Activated T-cell treated with anti-CD3 and anti-CD28 coated beads, Interleukin-2, amount 50 U/mL, for 24 hours (primary cell): ENCODE measurements around the gene CACNA2D4.

Source experiments
- DNase-seq: peaks from one replicate; pipeline ENCODE4 v3.0.0-alpha.2; 2020
- H3K27ac Mint-ChIP-seq: 2 replicates; pipeline ENCODE4 v1.8.0; 2020; ENCODE audit warnings: mild to moderate bottlenecking, mixed read lengths
- H3K27me3 Mint-ChIP-seq: 2 replicates; pipeline ENCODE4 v1.8.0; 2020; ENCODE audit warnings: mixed read lengths
- H3K36me3 Mint-ChIP-seq: 2 replicates; pipeline ENCODE4 v1.8.0; 2020; ENCODE audit warnings: low read depth, mixed read lengths
- H3K4me1 Mint-ChIP-seq: 2 replicates; pipeline ENCODE4 v1.8.0; 2020; ENCODE audit warnings: low read depth, mixed read lengths
- H3K4me3 Mint-ChIP-seq: 2 replicates; pipeline ENCODE4 v1.8.0; 2020; ENCODE audit warnings: mild to moderate bottlenecking, moderate library complexity, mixed read lengths
- H3K9me3 Mint-ChIP-seq: 2 replicates; pipeline ENCODE4 v1.8.0; 2020; ENCODE audit warnings: mixed read lengths

The CACNA2D4 gene

GRCh38 chr12:1937481-1938224, 19.2 kb upstream of the CACNA2D4 start:
- Mint-ChIP-seq H3K4me3 (no peak overlapping the region), H3K9me3 (no peaks in the 10 kb centered on the region), H3K4me1 (peaks cover 4% of the 10 kb centered on the region), H3K27ac (peak overlapping the region; percentile 62), H3K36me3 (peaks cover 42% of the 10 kb centered on the region), H3K27me3 (no peaks in the 10 kb centered on the region)
- DNase-seq: peak; percentile 14

GRCh38 chr12:1936406-1937320, 18.2 kb upstream of the CACNA2D4 start:
- no peak overlapping the region for H3K4me3 Mint-ChIP-seq
- H3K27me3 Mint-ChIP-seq: no peaks in the 10 kb centered on the region
- no peaks in the 10 kb centered on the region for H3K9me3 Mint-ChIP-seq
- peak; percentile 9 for DNase-seq
- H3K36me3 Mint-ChIP-seq: peaks cover 40% of the 10 kb centered on the region
- peaks cover 4% of the 10 kb centered on the region for H3K4me1 Mint-ChIP-seq
- H3K27ac Mint-ChIP-seq: peak overlapping the region; percentile 62

DNA sequence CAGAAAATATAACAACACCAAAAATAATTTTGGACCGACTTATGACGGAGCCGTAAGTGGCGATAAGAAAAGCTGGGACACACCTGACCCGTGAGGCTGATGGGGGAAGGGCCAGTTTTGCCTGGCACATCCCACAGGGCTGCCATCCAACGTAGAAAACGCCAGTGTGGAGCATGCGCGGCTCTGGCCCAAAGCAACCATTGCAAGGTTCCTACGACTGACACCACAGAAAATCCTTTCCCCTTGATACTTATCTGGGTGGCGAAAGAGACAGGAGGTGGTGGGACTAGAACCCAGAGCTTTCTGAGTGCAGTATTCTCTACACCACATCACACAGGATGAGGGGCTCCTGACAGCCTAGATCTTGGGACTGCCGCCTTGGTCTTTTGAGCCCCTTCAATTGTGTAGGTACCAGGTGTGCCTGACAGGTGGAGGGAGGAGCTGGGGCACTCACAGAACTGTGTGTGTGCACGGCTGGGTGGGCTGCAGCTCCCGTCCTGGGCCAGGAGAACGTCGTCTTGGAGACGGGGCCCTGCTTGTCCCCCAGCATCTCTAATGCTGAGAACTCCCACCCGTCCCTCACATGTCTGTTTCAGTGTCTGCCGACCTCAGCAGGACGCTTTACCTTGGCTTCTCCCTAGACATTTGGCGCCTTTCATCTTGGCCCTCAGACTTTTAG, 17.4 kb upstream of the CACNA2D4 start:
- peaks cover 4% of the 10 kb centered on the region for H3K4me1 Mint-ChIP-seq
- no peaks in the 10 kb centered on the region for H3K9me3 Mint-ChIP-seq
- no peaks in the 10 kb centered on the region for H3K27me3 Mint-ChIP-seq
- H3K36me3 Mint-ChIP-seq: peaks cover 32% of the 10 kb centered on the region
- H3K27ac Mint-ChIP-seq: no peak overlapping the region
- H3K4me3 Mint-ChIP-seq: no peak overlapping the region
- DNase-seq: peak; percentile 7

DNA sequence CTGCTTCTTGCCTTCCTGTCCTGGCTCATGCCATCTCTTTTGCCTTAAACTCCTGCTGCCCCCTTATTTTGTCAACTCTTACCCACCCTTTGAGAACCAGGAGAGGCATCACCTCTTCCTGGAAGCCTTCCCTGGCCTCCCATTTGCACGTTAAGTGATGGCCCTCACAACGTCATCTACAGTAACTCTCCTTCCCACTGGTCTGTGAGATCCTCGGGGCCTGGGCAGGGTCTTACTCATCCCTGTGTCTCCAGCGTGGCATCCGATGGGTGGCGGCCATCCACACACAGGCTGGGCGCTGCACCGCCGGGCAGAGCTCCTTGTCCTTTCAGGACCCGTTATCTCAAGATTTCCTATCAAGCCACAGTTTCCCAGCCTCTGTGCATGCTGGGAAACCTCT, 16.8 kb upstream of the CACNA2D4 start:
- DNase-seq: peak; percentile 14
- peaks cover 26% of the 10 kb centered on the region for H3K36me3 Mint-ChIP-seq
- H3K4me3 Mint-ChIP-seq: no peak overlapping the region
- no peaks in the 10 kb centered on the region for H3K9me3 Mint-ChIP-seq
- no peaks in the 10 kb centered on the region for H3K27me3 Mint-ChIP-seq
- no peak overlapping the region for H3K27ac Mint-ChIP-seq
- peaks cover 5% of the 10 kb centered on the region for H3K4me1 Mint-ChIP-seq

DNA sequence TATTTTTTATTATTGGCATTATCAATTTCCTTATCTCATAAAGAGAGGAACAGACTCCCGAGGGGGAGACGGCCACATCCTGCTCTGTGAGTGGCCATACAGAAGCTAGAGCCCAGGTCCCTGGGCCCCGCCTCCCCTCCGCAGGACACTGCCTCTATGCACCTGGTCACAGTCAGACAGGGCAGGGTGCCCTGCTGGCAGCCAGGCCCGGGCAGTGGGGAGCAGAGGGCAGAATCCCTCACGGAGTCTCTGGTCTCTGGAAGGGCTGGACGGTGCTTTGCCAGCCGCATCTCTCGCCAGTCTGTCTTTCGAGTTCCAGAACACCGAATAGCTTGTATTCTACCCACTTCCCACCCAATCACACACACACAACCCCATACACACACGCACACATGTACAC, 16.4 kb upstream of the CACNA2D4 start:
- Mint-ChIP-seq H3K9me3 (no peaks in the 10 kb centered on the region), H3K4me3 (no peak overlapping the region), H3K27ac (no peak overlapping the region), H3K4me1 (peaks cover 5% of the 10 kb centered on the region), H3K27me3 (no peaks in the 10 kb centered on the region), H3K36me3 (peaks cover 22% of the 10 kb centered on the region)
- DNase-seq: peak; percentile 15

DNA sequence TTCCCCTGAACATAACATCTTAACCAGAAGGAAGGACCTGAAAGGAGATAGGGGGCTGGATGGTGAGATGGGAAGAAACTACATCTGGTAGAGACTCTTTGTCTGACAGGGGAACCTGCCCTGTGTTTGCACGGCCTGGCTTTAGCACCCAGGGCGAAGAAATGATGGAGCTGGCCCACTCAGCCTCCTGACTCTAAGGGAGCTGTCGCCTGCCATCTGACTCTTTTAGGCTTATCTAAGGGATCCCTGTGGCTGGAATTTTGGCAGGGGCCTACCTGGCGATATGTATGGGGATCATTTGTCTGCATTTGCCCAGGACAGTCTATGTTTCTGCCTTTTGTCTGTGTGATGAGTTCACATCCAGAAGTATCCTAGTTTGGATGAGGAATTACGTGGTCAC, 15.6 kb upstream of the CACNA2D4 start:
- Mint-ChIP-seq H3K27me3 (no peaks in the 10 kb centered on the region), H3K36me3 (peaks cover 18% of the 10 kb centered on the region), H3K27ac (no peak overlapping the region), H3K9me3 (no peaks in the 10 kb centered on the region), H3K4me1 (peaks cover 3% of the 10 kb centered on the region), H3K4me3 (no peak overlapping the region)
- DNase-seq: no peak

DNA sequence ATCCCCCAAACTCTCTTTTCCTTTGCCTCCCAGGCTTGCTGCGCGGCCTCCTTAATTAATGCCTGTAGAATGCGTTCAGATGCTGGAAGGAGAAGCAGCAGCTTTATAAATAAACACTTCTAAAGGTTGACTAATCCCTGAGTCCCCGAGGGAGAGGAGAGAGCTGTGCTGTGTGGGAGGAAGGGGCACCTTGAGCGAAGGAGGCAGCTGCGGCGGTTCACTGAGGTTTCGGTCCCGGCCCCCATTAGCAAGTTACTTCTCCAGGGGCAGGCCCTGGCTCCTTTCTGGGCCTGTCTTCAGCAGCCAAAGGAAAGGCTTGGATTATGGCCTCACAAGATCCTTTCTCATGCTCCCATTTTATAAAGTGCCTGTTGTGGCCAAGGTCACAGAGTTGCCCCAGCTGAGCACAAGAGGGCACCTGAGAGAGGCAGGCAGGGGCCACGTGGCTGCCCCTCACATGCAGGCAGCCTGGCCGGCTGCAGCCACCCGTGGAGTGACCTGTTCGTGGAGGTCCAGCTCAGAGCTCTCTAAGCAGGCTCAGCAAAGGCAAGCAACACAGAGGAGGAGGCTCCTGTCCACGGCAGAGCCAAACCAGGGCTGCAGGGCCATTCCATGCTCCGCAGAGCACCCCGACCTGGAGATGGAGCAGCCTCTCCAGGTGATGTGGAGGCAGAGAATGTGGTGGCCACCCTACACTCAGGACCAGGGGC, 15.0 kb upstream of the CACNA2D4 start:
- Mint-ChIP-seq H3K9me3 (no peaks in the 10 kb centered on the region), H3K4me3 (no peak overlapping the region), H3K36me3 (peaks cover 15% of the 10 kb centered on the region), H3K4me1 (peaks cover 3% of the 10 kb centered on the region), H3K27me3 (no peaks in the 10 kb centered on the region), H3K27ac (no peak overlapping the region)
- DNase-seq: peak; percentile 22

DNA sequence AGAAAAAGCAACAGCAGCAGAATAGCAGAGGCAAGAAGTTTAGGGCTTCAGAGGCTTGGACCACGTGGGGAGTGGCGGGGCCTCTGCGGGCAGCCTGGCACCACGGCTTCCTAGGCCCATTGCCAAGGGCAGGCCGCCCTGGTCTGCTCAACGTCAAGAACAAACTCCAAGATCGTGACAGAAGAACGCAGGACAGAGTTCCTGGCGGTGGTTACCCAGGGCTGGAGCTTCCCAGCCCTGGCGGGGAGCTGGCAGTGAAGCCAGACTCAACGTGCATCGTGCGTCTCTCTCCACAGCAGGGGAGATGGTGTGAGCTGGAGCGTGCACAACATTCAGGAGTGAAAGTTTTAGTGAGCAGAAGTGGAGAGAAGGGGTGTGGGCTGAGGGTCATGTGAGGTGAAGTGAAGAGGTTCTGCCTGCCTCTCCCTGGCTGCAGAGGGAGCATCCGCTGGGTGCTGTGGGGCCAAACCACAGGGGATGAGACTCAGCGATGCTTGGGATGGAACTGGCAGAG, 13.9 kb upstream of the CACNA2D4 start:
- H3K9me3 Mint-ChIP-seq: no peaks in the 10 kb centered on the region
- no peaks in the 10 kb centered on the region for H3K27me3 Mint-ChIP-seq
- H3K4me1 Mint-ChIP-seq: peaks cover 3% of the 10 kb centered on the region
- H3K4me3 Mint-ChIP-seq: no peak overlapping the region
- DNase-seq: peak; percentile 22
- peaks cover 5% of the 10 kb centered on the region for H3K36me3 Mint-ChIP-seq
- no peak overlapping the region for H3K27ac Mint-ChIP-seq

- H3K27ac Mint-ChIP-seq: no peak overlapping the region
- no peaks in the 10 kb centered on the region for H3K27me3 Mint-ChIP-seq
- H3K4me3 Mint-ChIP-seq: no peak overlapping the region
- no peaks in the 10 kb centered on the region for H3K36me3 Mint-ChIP-seq
- H3K4me1 Mint-ChIP-seq: peaks cover 3% of the 10 kb centered on the region
- H3K9me3 Mint-ChIP-seq: no peaks in the 10 kb centered on the region
- no peak for DNase-seq
These were observed 13.2 kb upstream of the CACNA2D4 start for GRCh38 chr12:1931642-1932041.

DNA sequence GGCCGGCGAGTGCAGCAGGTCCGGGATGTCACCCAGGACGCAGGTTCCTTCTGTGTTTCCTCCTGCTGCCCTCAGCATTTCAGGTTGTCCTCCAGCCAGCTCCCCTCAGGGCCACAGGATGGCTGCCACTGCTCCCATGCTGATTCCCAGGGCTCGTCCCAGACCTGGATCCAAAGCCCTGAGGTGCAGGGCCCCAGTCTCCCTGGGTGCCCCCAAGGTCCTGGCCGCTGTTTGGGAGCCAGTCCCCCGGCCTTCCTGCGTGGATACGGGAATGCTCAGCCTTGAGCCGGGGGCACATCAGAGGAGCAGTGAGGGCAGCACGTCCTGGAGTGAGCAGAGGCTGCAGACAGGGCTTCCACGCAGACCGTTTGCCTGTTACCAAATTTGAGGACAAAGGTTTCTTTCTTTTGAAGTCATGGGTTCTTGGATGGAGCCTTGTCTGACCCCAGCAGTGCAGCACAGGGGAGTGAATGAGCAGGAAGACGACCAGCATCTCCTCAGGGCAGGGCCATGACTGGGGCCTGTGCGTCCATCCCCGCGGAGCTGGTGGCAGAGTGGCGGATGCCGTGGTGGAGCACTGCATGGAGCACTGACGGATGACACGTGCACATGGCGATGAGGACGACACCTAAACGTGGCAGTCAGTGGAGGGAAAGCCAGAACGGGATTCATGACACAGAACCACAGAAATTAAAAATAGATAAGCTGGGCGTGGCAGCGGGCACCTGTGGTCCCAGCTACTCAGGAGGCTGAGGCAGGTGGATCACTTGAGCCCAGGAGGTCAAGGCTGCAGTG, 12.5 kb upstream of the CACNA2D4 start:
- Mint-ChIP-seq H3K27me3 (no peaks in the 10 kb centered on the region), H3K4me3 (no peak overlapping the region), H3K9me3 (no peaks in the 10 kb centered on the region), H3K27ac (no peak overlapping the region), H3K4me1 (peaks cover 3% of the 10 kb centered on the region), H3K36me3 (no peaks in the 10 kb centered on the region)
- DNase-seq: peak; percentile 6

GRCh38 chr12:1929985-1930802, 11.7 kb upstream of the CACNA2D4 start:
- H3K36me3 Mint-ChIP-seq: no peaks in the 10 kb centered on the region
- H3K4me3 Mint-ChIP-seq: no peak overlapping the region
- H3K27ac Mint-ChIP-seq: no peak overlapping the region

GRCh38 chr12:1929241-1929984, 11.0 kb upstream of the CACNA2D4 start:
- peak; percentile 11 for DNase-seq
- no peaks in the 10 kb centered on the region for H3K27me3 Mint-ChIP-seq
- no peaks in the 10 kb centered on the region for H3K9me3 Mint-ChIP-seq
- peaks cover 11% of the 10 kb centered on the region for H3K4me1 Mint-ChIP-seq
- no peak overlapping the region for H3K27ac Mint-ChIP-seq
- no peak overlapping the region for H3K4me3 Mint-ChIP-seq
- no peaks in the 10 kb centered on the region for H3K36me3 Mint-ChIP-seq

More at GRCh38 chr12:1929985-1930802, 11.7 kb upstream of the CACNA2D4 start:
- no peaks in the 10 kb centered on the region for H3K27me3 Mint-ChIP-seq
- DNase-seq: peak; percentile 14
- peaks cover 3% of the 10 kb centered on the region for H3K4me1 Mint-ChIP-seq
- no peaks in the 10 kb centered on the region for H3K9me3 Mint-ChIP-seq
